PC-3 (cell line): Measurements from ENCODE around the gene RIN1. TPM values are rescaled to one million over a fixed set of nuclear protein-coding genes. Genes with fewer than 3 reads are reported as not detected.

Source experiments
- ATAC-seq: fragments of 200-7000 bp; cut with Tn5 transposase; 2 replicates; pipeline ENCODE4 v1.9.1; 2020; ENCODE audit warnings: mild to moderate bottlenecking, moderate library complexity
- BruUV-seq: library from RNA; stranded (reverse); fragments of 400-500 nt; replicated peaks from 2 replicates; lab custom pipeline; 2021; lab: Mats Ljungman, UMichigan
- CTCF ChIA-PET: fragments of 300-600 bp; sonication (Branson Sonifier 250); formaldehyde crosslinking; loops from one replicate; lab custom pipeline; 2022; ENCODE audit warnings: antibody characterized with exemption; lab: Charles Lee
- POLR2A ChIA-PET: fragments of 300-600 bp; sonication (Branson Sonifier 250); formaldehyde crosslinking; loops from one replicate; lab custom pipeline; 2022; ENCODE audit warnings: antibody characterized with exemption; ENCODE audit not compliant: unreplicated experiment; lab: Charles Lee
- DNase-seq: peaks from one replicate; pipeline ENCODE4 v3.0.0-alpha.2; 2015
- H2AFZ ChIP-seq: fragments of 300-600 bp; sonication (generic); 2 replicates; pipeline ENCODE4 v1.6.0; 2016; ENCODE audit warnings: antibody characterized with exemption, low read length
- H3F3A ChIP-seq: fragments of 300-600 bp; sonication (generic); one replicate; pipeline ENCODE4 v1.6.0; 2017; ENCODE audit warnings: antibody characterized with exemption, low read length, control low read depth, mild to moderate bottlenecking; ENCODE audit not compliant: unreplicated experiment
- H3K27ac ChIP-seq: fragments of 300-600 bp; sonication (generic); 2 replicates; pipeline ENCODE4 v1.5.1; 2016; ENCODE audit warnings: mild to moderate bottlenecking, low read length
- H3K27me3 ChIP-seq: fragments of 300-600 bp; sonication (generic); 2 replicates; pipeline ENCODE4 v1.6.1; 2016; ENCODE audit warnings: low read length, mixed read lengths
- H3K36me3 ChIP-seq: fragments of 300-600 bp; sonication (generic); 2 replicates; pipeline ENCODE4 v1.6.1; 2016; ENCODE audit warnings: low read depth, mixed run types, low read length, mixed read lengths
- H3K4me1 ChIP-seq: fragments of 300-600 bp; sonication (generic); 2 replicates; pipeline ENCODE4 v1.5.1; 2016; ENCODE audit warnings: low read length; ENCODE audit not compliant: insufficient read depth
- H3K4me2 ChIP-seq: fragments of 300-600 bp; sonication (generic); 2 replicates; pipeline ENCODE4 v1.6.0; 2016; ENCODE audit warnings: low read length
- H3K4me3 ChIP-seq: fragments of 300-600 bp; sonication (generic); 2 replicates; pipeline ENCODE4 v1.5.1; 2016; ENCODE audit warnings: mild to moderate bottlenecking, low read length, mixed read lengths
- H3K79me2 ChIP-seq: fragments of 300-600 bp; sonication (generic); 2 replicates; pipeline ENCODE4 v1.6.1; 2017; ENCODE audit warnings: low read length, mixed read lengths
- H3K9ac ChIP-seq: fragments of 300-600 bp; sonication (generic); 2 replicates; pipeline ENCODE4 v1.6.0; 2016; ENCODE audit warnings: mild to moderate bottlenecking, low read length
- H3K9me2 ChIP-seq: fragments of 300-600 bp; sonication (generic); replicated peaks from 2 replicates; pipeline ENCODE4 v1.6.1; 2016; ENCODE audit warnings: mixed run types, low read length, mixed read lengths
- H3K9me3 ChIP-seq: fragments of 300-600 bp; sonication (generic); 2 replicates; pipeline ENCODE4 v1.6.1; 2016; ENCODE audit warnings: low read length, mixed read lengths
- H4K20me1 ChIP-seq: fragments of 300-600 bp; sonication (generic); 2 replicates; pipeline ENCODE4 v1.6.1; 2016; ENCODE audit warnings: low read length, mixed read lengths
- CTCF ChIP-seq: fragments of 300-600 bp; sonication (generic); conservative IDR thresholded peaks from 2 replicates; pipeline ENCODE4 v1.5.1; 2017; ENCODE audit warnings: antibody characterized with exemption, low read depth, mild to moderate bottlenecking, low read length
- EZH2 ChIP-seq: fragments of 300-600 bp; sonication (generic); IDR thresholded peaks from one replicate; pipeline ENCODE4 v1.6.1; 2017; ENCODE audit warnings: antibody characterized with exemption, mild to moderate bottlenecking, low read length; ENCODE audit not compliant: unreplicated experiment
- EZH2phosphoT487 ChIP-seq: fragments of 300-600 bp; sonication (generic); IDR thresholded peaks from 2 replicates; pipeline ENCODE4 v1.6.1; 2018; ENCODE audit warnings: mild to moderate bottlenecking, antibody characterized with exemption, low read length, borderline replicate concordance
- intact Hi-C: fragments of 100-400 bp; cut with micrococcal nuclease; formaldehyde crosslinking; loops from 2 replicates; pipeline ENCODE4 v1.9.0; 2023
- total RNA-seq: library from RNA; depleted of rRNA; stranded (reverse); fragments of >200 nt; gene quantifications from 2 replicates; pipeline ENCODE4 v1.2.3, GENCODE V29; 2014

RIN1 gene
- total RNA-seq, 1 experiment from 2014 or later = 41.2 TPM

- Histone ChIP-seq H3K9ac (no peak overlapping the region), H3K9me3 (no peaks in the 10 kb centered on the region), H3K27ac (no peak overlapping the region), H3F3A (peaks cover 7% of the 10 kb centered on the region), H3K4me1 (peaks cover 35% of the 10 kb centered on the region), H3K36me3 (peaks cover 18% of the 10 kb centered on the region; the same call in 1 of the 2 replicates), H3K4me3 (no peak overlapping the region), H3K79me2 (peaks cover 17% of the 10 kb centered on the region), H2AFZ (no peak overlapping the region), H3K9me2 (no peaks in the 10 kb centered on the region), H3K4me2 (no peak overlapping the region), H4K20me1 (no peaks in the 10 kb centered on the region), H3K27me3 (no peaks in the 10 kb centered on the region)
- POLR2A ChIA-PET = no interaction called here
- no TSS peak for BruUV-seq
- no peak for TF ChIP-seq CTCF
- no peak for TF ChIP-seq EZH2phosphoT487
- TF ChIP-seq EZH2 = no peak
- intact Hi-C loops = no loop called here
- DNase-seq (no peak), ATAC-seq (no peak)
- CTCF ChIA-PET = no interaction called here
Measured at GRCh38 chr11:66333220-66333877, 2.9 kb downstream of the RIN1 start.

GRCh38 chr11:66332371-66333219 is 3.6 kb downstream of the RIN1 start:
- no peaks in the 10 kb centered on the region for H4K20me1 ChIP-seq
- peaks cover 17% of the 10 kb centered on the region for H3K79me2 ChIP-seq
- peaks cover 18% of the 10 kb centered on the region; the same call in 1 of the 2 replicates for H3K36me3 ChIP-seq
- POLR2A ChIA-PET = interaction anchor here (0.6 kb wide), 1 partner anchor 196 kb away, joined by 4 read pairs; no protein-coding TSS in a partner anchor
- intact Hi-C loops = no loop called here
- no peak overlapping the region for H3K27ac ChIP-seq
- BruUV-seq = TSS peak; percentile 2
- CTCF ChIA-PET = interaction anchor here (0.5 kb wide), 1 partner anchor 20 kb away, joined by 3 read pairs; no protein-coding TSS in a partner anchor
- no peak for TF ChIP-seq EZH2phosphoT487
- TF ChIP-seq CTCF = no peak
- TF ChIP-seq EZH2 = no peak
- no peak overlapping the region for H2AFZ ChIP-seq
- peaks cover 40% of the 10 kb centered on the region for H3K4me1 ChIP-seq
- no peak for DNase-seq
- no peaks in the 10 kb centered on the region for H3K9me2 ChIP-seq
- no peak overlapping the region for H3K4me2 ChIP-seq
- H3K9ac ChIP-seq = no peak overlapping the region
- H3F3A ChIP-seq = peaks cover 7% of the 10 kb centered on the region
- no peak for ATAC-seq
- no peaks in the 10 kb centered on the region for H3K9me3 ChIP-seq
- H3K4me3 ChIP-seq = no peak overlapping the region
- no peaks in the 10 kb centered on the region for H3K27me3 ChIP-seq
